ENCODE data around the gene EVX2. TPM values are rescaled to one million over a fixed set of nuclear protein-coding genes. Genes with fewer than 3 reads are reported as not detected.
A peak's percentile ranks its signal among the peaks of the same experiment; 100 is the strongest.

Gene EVX2
- total RNA-seq, 3 donors from 2014 or later = 0.12 TPM; not detected in 2

GRCh38 chr2:176066645-176067588 lies 16.8 kb downstream of the EVX2 start:
- DNase-seq (peak in 1 of 3 donors; percentile 26), ATAC-seq (no peak)
- Histone ChIP-seq H3K9me3 (no peaks in the 10 kb centered on the region), H3K4me1 (ENCODE audit: low read depth) (peaks cover 18% of the 10 kb centered on the region), H3K36me3 (ENCODE audit: low read depth) (no peaks in the 10 kb centered on the region), H3K4me3 (no peak overlapping the region)
- intact Hi-C loops (cut with DNase I, micrococcal nuclease) = no loop called here
- TF ChIP-seq CTCF (IDR thresholded peaks at IDR 0.05) = no peak

GRCh38 chr2:176063958-176064357 lies 19.8 kb downstream of the EVX2 start:
- ATAC-seq = no peak
- intact Hi-C loops (cut with DNase I, micrococcal nuclease) = no loop called here
- H3K36me3 ChIP-seq (ENCODE audit: low read depth) = no peaks in the 10 kb centered on the region
- H3K9me3 ChIP-seq = no peaks in the 10 kb centered on the region
- no peak for DNase-seq
- H3K4me1 ChIP-seq (ENCODE audit: low read depth) = peaks cover 18% of the 10 kb centered on the region
- no peak overlapping the region for H3K4me3 ChIP-seq
- TF ChIP-seq CTCF (IDR thresholded peaks at IDR 0.05) = no peak

- no peak for TF ChIP-seq CTCF (IDR thresholded peaks at IDR 0.05)
These were observed 27.4 kb downstream of the EVX2 start for GRCh38 chr2:176056406-176056805.

GRCh38 chr2:176039375-176039774 lies 44.4 kb downstream of the EVX2 start:
- no peak overlapping the region for H3K4me3 ChIP-seq
- intact Hi-C loops (cut with DNase I, micrococcal nuclease) = no loop called here
- no peaks in the 10 kb centered on the region for H3K4me1 ChIP-seq (ENCODE audit: low read depth)
- DNase-seq (no peak), ATAC-seq (no peak)
- TF ChIP-seq CTCF (IDR thresholded peaks at IDR 0.05) = no peak
- H3K9me3 ChIP-seq = no peaks in the 10 kb centered on the region
- no peaks in the 10 kb centered on the region for H3K36me3 ChIP-seq (ENCODE audit: low read depth)

More at GRCh38 chr2:176056406-176056805, 27.4 kb downstream of the EVX2 start:
- H3K4me3 ChIP-seq = no peak overlapping the region
- no peaks in the 10 kb centered on the region for H3K9me3 ChIP-seq
- no peaks in the 10 kb centered on the region for H3K4me1 ChIP-seq (ENCODE audit: low read depth)
- H3K36me3 ChIP-seq (ENCODE audit: low read depth) = no peaks in the 10 kb centered on the region
- intact Hi-C loops (cut with DNase I, micrococcal nuclease) = no loop called here
- DNase-seq (no peak), ATAC-seq (no peak)

- intact Hi-C loops (cut with DNase I, micrococcal nuclease) = no loop called here
- Histone ChIP-seq H3K36me3 (ENCODE audit: low read depth) (no peaks in the 10 kb centered on the region), H3K4me1 (ENCODE audit: low read depth) (no peaks in the 10 kb centered on the region), H3K9me3 (no peaks in the 10 kb centered on the region), H3K4me3 (no peak overlapping the region)
- TF ChIP-seq CTCF (IDR thresholded peaks at IDR 0.05) = no peak
- DNase-seq = no peak
- ATAC-seq = no peak
These were observed 45.1 kb downstream of the EVX2 start for GRCh38 chr2:176038694-176039093.
